LNCaP clone FGC (cell line): ENCODE measurements around the gene MOG.

Experiments used
- DNase-seq: peaks from one replicate; pipeline ENCODE4 v3.0.0-alpha.2; 2011; ENCODE audit warnings: low read depth
- H3K4me3 ChIP-seq: 2 replicates; pipeline ENCODE4 v1.5.1; 2011; ENCODE audit warnings: mild to moderate bottlenecking, low read depth, low read length, control low read depth
- CTCF ChIP-seq: IDR thresholded peaks from 2 replicates; pipeline ENCODE4 v1.5.1; 2012; ENCODE audit warnings: mild to moderate bottlenecking; ENCODE audit not compliant: control insufficient read depth, insufficient read depth; ENCODE audit errors: extremely low read depth

MOG gene

GRCh38 chr6:29637247-29637646 is 19.6 kb upstream of the MOG start:
- TF ChIP-seq CTCF, result no peak
- DNase-seq, result no peak
- no peak overlapping the region for H3K4me3 ChIP-seq

GRCh38 chr6:29641430-29642148 is 15.3 kb upstream of the MOG start:
- no peak for DNase-seq
- no peak overlapping the region for H3K4me3 ChIP-seq
- no peak for TF ChIP-seq CTCF

- peak; percentile 71 for TF ChIP-seq CTCF
- DNase-seq, result no peak
- H3K4me3 ChIP-seq, result no peak overlapping the region
These were observed 8.8 kb upstream of the MOG start for GRCh38 chr6:29647927-29648642.

- peak; percentile 91 for DNase-seq
- TF ChIP-seq CTCF, result peak; percentile 87
These were observed 6.9 kb upstream of the MOG start for GRCh38 chr6:29649701-29650673.

GRCh38 chr6:29651413-29652197 is 5.3 kb upstream of the MOG start:
- DNase-seq, result no peak
- TF ChIP-seq CTCF, result peak; percentile 57
- H3K4me3 ChIP-seq, result no peak overlapping the region

More at GRCh38 chr6:29649701-29650673, 6.9 kb upstream of the MOG start:
- H3K4me3 ChIP-seq, result peak overlapping the region; percentile 52

- no peak overlapping the region for H3K4me3 ChIP-seq
- DNase-seq, result no peak
- no peak for TF ChIP-seq CTCF
These were observed 4.7 kb upstream of the MOG start for GRCh38 chr6:29652198-29652584.
